HepG2 (cell line): Measurements from ENCODE around the gene CPT1C. TPM values are rescaled to one million over a fixed set of nuclear protein-coding genes. Genes with fewer than 3 reads are reported as not detected.

Experiments used
- CSRNP2 ChIP-seq: sonication (generic); formaldehyde crosslinking; conservative IDR thresholded peaks from 2 replicates; pipeline ENCODE4 v1.8.0; 2022; ENCODE audit warnings: low read depth, missing genetic modification reagents
- DMTF1 ChIP-seq: sonication (generic); formaldehyde crosslinking; IDR thresholded peaks from 2 replicates; pipeline ENCODE4 v1.4.0; 2020; ENCODE audit warnings: mild to moderate bottlenecking, missing genetic modification reagents
- HIC2 ChIP-seq: sonication (generic); formaldehyde crosslinking; IDR thresholded peaks from 2 replicates; pipeline ENCODE4 v1.9.0; 2022; ENCODE audit warnings: low read depth, missing genetic modification reagents
- HNRNPLL ChIP-seq: fragments of 200-400 bp; formaldehyde crosslinking; IDR thresholded peaks from 2 replicates; pipeline ENCODE4 v1.6.1; 2017; ENCODE audit warnings: mild to moderate bottlenecking, low read depth, low read length; ENCODE audit not compliant: poor library complexity, severe bottlenecking
- JUNB ChIP-seq: sonication (generic); formaldehyde crosslinking; IDR thresholded peaks from 2 replicates; pipeline ENCODE4 v1.8.0; 2022; ENCODE audit warnings: missing genetic modification reagents, mild to moderate bottlenecking, borderline replicate concordance
- KMT2B ChIP-seq: IDR thresholded peaks from 2 replicates; pipeline ENCODE4 v1.6.1; 2016; ENCODE audit warnings: missing genetic modification reagents, missing compliant biosample characterization
- MTERF4 ChIP-seq: sonication (generic); formaldehyde crosslinking; IDR thresholded peaks from 2 replicates; pipeline ENCODE4 v1.8.0; 2023; ENCODE audit warnings: mild to moderate bottlenecking, missing genetic modification reagents
- PAF1 ChIP-seq: IDR thresholded peaks from 2 replicates; pipeline ENCODE4 v1.6.1; 2016; ENCODE audit warnings: missing genetic modification reagents, missing compliant biosample characterization
- SNAPC5 ChIP-seq: sonication (generic); formaldehyde crosslinking; IDR thresholded peaks from 2 replicates; pipeline ENCODE4 v1.8.1; 2023; ENCODE audit warnings: mild to moderate bottlenecking, missing genetic modification reagents, borderline replicate concordance
- SRSF1 ChIP-seq: fragments of 200-400 bp; formaldehyde crosslinking; optimal IDR thresholded peaks from 2 replicates; pipeline ENCODE3; 2017; ENCODE audit warnings: mild to moderate bottlenecking, low read depth, low read length, moderate library complexity
- TBX2 ChIP-seq: sonication (generic); formaldehyde crosslinking; IDR thresholded peaks from 2 replicates; pipeline ENCODE4 v1.5.0; 2020; ENCODE audit warnings: missing genetic modification reagents, mild to moderate bottlenecking, borderline replicate concordance
- XBP1 ChIP-seq: sonication (generic); formaldehyde crosslinking; IDR thresholded peaks from 2 replicates; pipeline ENCODE4 v1.5.0; 2020; ENCODE audit warnings: missing genetic modification reagents
- ZBTB14 ChIP-seq: sonication (generic); formaldehyde crosslinking; IDR thresholded peaks from 2 replicates; pipeline ENCODE4 v1.4.0; 2020; ENCODE audit warnings: missing genetic modification reagents
- ZNF597 ChIP-seq: sonication (generic); formaldehyde crosslinking; IDR thresholded peaks from 2 replicates; pipeline ENCODE4 v1.5.0; 2020; ENCODE audit warnings: missing genetic modification reagents
- polyA plus RNA-seq, 8 experiments: library from polyadenylated mRNA; depleted of rRNA in 3 of 8; stranded (reverse) in 7 of 8; unstranded in 1 of 8; fragments of >200 nt; fragmentation: Illumina TruSeq in 4 of 8; extraction: Trizol in 4 of 8; gene quantifications; 2 replicates each; pipeline versions ENCODE4 v1.2.1 to v1.2.3, GENCODE V29; 2011 to 2016; ENCODE audit warnings: low read depth in 4 of 8, missing spikeins in 1 of 8, mixed read lengths in 1 of 8; ENCODE audit not compliant: insufficient read depth in 1 of 8
- total RNA-seq, 5 experiments: library from RNA; depleted of rRNA; stranded (reverse); fragments of >200 nt; fragmentation: Illumina TruSeq; extraction: Trizol; gene quantifications; 2 replicates each; pipeline ENCODE4 v1.2.3, GENCODE V29; 2016; ENCODE audit warnings: low read depth in 1 of 5

Gene CPT1C
- total and polyA plus RNA-seq, 2 of the 13 experiments (the other 11 are each of a cell fraction or from before 2014, with no cell fraction given), result 0.18 TPM; not detected in 1

- TF ChIP-seq CSRNP2 (no peak), ZNF597 (CRISPR knock-in tag) (no peak), SNAPC5 (CRISPR knock-in tag) (peak; percentile 94), KMT2B (CRISPR knock-in tag) (peak; percentile 45; the same call in 1 of the 2 replicates), HNRNPLL (peak; percentile 94), JUNB (CRISPR knock-in tag) (no peak), SRSF1 (peak; percentile 54), HIC2 (CRISPR knock-in tag) (no peak), PAF1 (CRISPR knock-in tag) (no peak), ZBTB14 (CRISPR knock-in tag) (no peak), TBX2 (CRISPR knock-in tag) (no peak), MTERF4 (CRISPR knock-in tag) (no peak), XBP1 (CRISPR knock-in tag) (no peak), DMTF1 (CRISPR knock-in tag) (0 out of 2 replicates have a peak, but pooled peaks have one; percentile 29)
Observed at GRCh38 chr19:49665351-49666119, 25.4 kb upstream of the CPT1C start, which contains the start of the genes BCL2L12 and IRF3 (continued).
